Measurements from ENCODE around the gene NACC1.

NACC1 gene
- long read RNA-seq, result 0 reads

DNA sequence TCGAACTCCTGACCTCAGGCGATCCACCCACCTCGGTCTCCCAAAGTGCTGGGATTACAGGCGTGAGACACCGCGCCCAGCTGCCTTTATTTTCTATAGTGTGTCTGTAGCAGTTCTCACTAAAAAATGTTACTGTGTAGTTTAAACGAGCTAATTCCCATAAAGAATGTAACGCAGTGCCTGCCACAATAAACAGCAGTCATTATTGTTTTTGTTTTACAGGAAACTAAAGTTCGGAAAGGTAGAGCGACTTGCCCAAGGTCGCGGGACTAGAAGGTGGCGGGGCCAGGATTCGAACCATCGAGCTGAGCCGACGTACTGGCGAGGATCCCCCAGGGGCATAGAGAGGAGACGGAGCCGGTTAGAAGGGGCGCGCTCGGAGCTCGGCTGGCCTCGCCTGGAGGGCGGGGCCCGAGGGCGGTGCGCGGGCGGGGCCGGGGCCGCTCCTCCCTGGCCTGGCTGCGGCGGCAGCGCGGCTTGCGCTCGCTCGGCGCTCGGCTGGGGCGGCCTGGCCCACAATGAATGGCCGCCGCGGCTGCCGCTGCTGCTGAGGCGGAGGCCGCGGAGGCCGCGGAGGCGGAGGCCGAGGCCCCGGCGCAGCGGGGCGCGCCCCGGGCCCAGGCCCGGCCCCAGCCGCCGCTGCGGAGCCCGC, at the start of gene NACC1:
TSS of gene NACC1 (plus strand) at position 493 of the 652 bp plus-strand sequence. CDS start 16,944 bp downstream, outside the sequence.
- H3K4me3 ChIP-seq (replicated peaks; ENCODE audit: insufficient read depth, low read length), result peak within 1 kb of the TSS; percentile 98
- H3K27ac ChIP-seq (replicated peaks), result peak within 1 kb of the TSS; percentile 84
- peak; percentile 75 to 89 for DNase-seq (ENCODE audit: low read depth in 1 of 2, low spot score in 1 of 2)
- no peaks in the 10 kb centered on the region for H3K27me3 ChIP-seq (ENCODE audit: insufficient read depth, poor library complexity, severe bottlenecking)
- TF ChIP-seq GABPA (IDR thresholded peaks at IDR 0.05; ENCODE audit: low read depth) (no peak; the same call in 1 of the 2 replicates), POLR2AphosphoS5 (IDR thresholded peaks at IDR 0.05; ENCODE audit: low read depth) (no peak)
- TF ChIP-seq, protein P1, sequence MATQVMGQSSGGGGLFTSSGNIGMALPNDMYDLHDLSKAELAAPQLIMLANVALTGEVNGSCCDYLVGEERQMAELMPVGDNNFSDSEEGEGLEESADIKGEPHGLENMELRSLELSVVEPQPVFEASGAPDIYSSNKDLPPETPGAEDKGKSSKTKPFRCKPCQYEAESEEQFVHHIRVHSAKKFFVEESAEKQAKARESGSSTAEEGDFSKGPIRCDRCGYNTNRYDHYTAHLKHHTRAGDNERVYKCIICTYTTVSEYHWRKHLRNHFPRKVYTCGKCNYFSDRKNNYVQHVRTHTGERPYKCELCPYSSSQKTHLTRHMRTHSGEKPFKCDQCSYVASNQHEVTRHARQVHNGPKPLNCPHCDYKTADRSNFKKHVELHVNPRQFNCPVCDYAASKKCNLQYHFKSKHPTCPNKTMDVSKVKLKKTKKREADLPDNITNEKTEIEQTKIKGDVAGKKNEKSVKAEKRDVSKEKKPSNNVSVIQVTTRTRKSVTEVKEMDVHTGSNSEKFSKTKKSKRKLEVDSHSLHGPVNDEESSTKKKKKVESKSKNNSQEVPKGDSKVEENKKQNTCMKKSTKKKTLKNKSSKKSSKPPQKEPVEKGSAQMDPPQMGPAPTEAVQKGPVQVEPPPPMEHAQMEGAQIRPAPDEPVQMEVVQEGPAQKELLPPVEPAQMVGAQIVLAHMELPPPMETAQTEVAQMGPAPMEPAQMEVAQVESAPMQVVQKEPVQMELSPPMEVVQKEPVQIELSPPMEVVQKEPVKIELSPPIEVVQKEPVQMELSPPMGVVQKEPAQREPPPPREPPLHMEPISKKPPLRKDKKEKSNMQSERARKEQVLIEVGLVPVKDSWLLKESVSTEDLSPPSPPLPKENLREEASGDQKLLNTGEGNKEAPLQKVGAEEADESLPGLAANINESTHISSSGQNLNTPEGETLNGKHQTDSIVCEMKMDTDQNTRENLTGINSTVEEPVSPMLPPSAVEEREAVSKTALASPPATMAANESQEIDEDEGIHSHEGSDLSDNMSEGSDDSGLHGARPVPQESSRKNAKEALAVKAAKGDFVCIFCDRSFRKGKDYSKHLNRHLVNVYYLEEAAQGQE (IDR thresholded peaks at IDR 0.05; ENCODE audit: insufficient replicate concordance, low read depth), result no peak

DNA sequence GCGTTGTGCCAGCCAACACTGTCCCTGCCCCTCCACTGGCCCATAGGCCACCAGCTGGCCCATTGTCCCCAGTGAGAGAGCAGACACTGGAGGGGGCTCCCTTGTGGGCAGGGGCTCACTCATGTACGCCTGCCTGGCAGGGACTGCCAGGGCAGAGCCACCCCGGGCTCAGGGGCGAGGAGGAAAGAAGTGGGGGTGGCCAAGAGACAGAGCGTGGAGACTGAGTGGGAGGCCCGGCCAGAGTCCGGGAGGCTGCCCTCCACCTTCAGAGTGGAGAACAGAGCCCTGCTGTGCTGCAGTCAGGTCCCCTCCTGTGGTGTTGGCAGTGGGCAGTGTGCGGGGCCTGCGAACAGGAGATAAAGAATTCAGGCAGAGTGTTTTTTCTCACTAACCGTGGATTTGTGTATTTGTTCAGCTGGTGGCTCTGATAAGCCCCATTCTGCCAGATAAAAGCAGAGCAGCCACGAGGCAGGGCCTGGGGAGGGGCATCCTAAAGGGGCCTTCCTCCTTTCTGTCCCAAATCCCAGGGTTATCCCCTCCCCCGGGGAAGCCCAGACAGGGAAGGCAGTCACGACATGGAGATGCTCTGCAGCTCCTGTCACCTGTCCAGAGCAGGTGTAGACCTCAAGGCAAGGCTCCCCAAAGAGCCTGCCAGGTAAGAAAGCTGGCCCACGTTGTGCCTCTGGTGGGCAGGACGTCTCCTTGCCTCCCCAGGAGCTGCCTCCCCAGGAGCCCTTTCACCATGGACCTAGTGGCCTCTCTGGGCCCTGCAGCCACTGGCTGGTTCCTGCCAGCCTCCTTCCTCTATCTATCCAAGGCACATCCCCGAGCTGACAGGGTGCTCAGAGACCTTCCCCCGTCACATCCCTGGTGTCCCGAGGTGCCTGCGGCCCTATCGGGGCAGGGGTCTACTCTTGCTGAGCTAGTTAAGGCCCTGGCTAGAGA, 48.4 kb upstream of the NACC1 start:
- TF ChIP-seq GABPA (IDR thresholded peaks at IDR 0.05; ENCODE audit: low read depth) (no peak), SPI1 (IDR thresholded peaks at IDR 0.05; ENCODE audit: borderline replicate concordance, low read depth) (no peak), POLR2AphosphoS5 (IDR thresholded peaks at IDR 0.05; ENCODE audit: low read depth) (no peak)
- TF ChIP-seq, protein P2, sequence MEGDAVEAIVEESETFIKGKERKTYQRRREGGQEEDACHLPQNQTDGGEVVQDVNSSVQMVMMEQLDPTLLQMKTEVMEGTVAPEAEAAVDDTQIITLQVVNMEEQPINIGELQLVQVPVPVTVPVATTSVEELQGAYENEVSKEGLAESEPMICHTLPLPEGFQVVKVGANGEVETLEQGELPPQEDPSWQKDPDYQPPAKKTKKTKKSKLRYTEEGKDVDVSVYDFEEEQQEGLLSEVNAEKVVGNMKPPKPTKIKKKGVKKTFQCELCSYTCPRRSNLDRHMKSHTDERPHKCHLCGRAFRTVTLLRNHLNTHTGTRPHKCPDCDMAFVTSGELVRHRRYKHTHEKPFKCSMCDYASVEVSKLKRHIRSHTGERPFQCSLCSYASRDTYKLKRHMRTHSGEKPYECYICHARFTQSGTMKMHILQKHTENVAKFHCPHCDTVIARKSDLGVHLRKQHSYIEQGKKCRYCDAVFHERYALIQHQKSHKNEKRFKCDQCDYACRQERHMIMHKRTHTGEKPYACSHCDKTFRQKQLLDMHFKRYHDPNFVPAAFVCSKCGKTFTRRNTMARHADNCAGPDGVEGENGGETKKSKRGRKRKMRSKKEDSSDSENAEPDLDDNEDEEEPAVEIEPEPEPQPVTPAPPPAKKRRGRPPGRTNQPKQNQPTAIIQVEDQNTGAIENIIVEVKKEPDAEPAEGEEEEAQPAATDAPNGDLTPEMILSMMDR (IDR thresholded peaks at IDR 0.05; ENCODE audit: insufficient read depth, low read length), result no peak
- TF ChIP-seq, protein P1 (IDR thresholded peaks at IDR 0.05; ENCODE audit: insufficient replicate concordance, low read depth), result no peak
- no peak overlapping the region for H3K27ac ChIP-seq (replicated peaks)
- no peaks in the 10 kb centered on the region for H3K27me3 ChIP-seq (ENCODE audit: insufficient read depth, poor library complexity, severe bottlenecking)
- no peak for DNase-seq (ENCODE audit: low read depth in 1 of 2, low spot score in 1 of 2)
- no peak overlapping the region for H3K4me3 ChIP-seq (replicated peaks; ENCODE audit: insufficient read depth, low read length)

DNA sequence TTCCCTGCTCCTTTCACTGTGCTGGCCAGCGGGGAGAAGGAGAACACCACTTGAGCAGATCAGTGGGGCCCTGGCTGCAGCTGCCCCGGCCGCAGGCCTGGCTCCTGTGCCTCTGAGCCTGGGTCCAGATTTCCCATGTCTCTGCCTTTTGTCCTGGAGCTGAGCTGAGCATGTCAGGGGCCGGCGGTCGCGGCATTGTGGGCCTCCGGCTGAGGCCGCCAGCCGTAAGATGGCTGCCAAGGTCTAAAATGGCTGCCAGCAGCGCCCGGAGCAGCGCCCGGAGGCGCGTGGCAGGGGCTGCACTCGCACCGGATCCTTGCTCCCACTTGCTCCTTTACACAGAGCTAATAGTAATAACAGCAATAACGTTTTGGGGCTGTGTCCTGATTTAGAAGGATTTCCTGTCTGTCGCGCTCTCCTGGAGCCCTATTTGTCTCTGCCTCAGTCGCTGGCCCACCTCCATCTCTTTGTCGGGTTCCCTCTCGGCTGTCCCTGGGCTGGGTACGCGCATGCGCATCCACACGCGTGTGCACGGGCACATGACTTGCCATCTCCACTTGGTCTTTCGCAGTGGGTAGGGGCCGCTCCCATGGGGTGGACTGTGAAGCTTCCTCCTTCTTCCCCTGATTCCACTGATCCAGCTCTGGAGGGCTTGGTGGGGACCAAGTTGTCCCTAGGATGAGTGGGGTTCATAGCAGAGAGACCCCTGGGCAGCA, 47.5 kb upstream of the NACC1 start:
- Histone ChIP-seq H3K4me3 (replicated peaks; ENCODE audit: insufficient read depth, low read length) (no peak overlapping the region), H3K27ac (replicated peaks) (no peak overlapping the region), H3K27me3 (ENCODE audit: insufficient read depth, poor library complexity, severe bottlenecking) (no peaks in the 10 kb centered on the region)
- DNase-seq (ENCODE audit: low read depth in 1 of 2, low spot score in 1 of 2), result no peak
- TF ChIP-seq GABPA (IDR thresholded peaks at IDR 0.05; ENCODE audit: low read depth) (no peak), SPI1 (IDR thresholded peaks at IDR 0.05; ENCODE audit: borderline replicate concordance, low read depth) (no peak), POLR2AphosphoS5 (IDR thresholded peaks at IDR 0.05; ENCODE audit: low read depth) (no peak)
- TF ChIP-seq, protein P1 (IDR thresholded peaks at IDR 0.05; ENCODE audit: insufficient replicate concordance, low read depth), result no peak
- TF ChIP-seq, protein P2 (IDR thresholded peaks at IDR 0.05; ENCODE audit: insufficient read depth, low read length), result no peak
